WTC11 (cell line): ENCODE measurements around the gene GRIN2A. TPM values are rescaled to one million over a fixed set of nuclear protein-coding genes. Genes with fewer than 3 reads are reported as not detected.

Experiments
- ATAC-seq: fragments of 200-7000 bp; cut with Tn5 transposase; 2 replicates; pipeline ENCODE4 v1.10.0; 2021; ENCODE audit warnings: mild to moderate bottlenecking, moderate library complexity
- CTCF ChIA-PET: fragments of 300-600 bp; sonication (Branson Sonifier 250); formaldehyde crosslinking; loops from one replicate; lab custom pipeline; 2021; ENCODE audit warnings: antibody characterized with exemption; lab: Charles Lee
- POLR2A ChIA-PET: fragments of 350-600 bp; sonication (Branson Sonifier 250); formaldehyde crosslinking; loops from one replicate; lab custom pipeline; 2021; ENCODE audit warnings: antibody characterized with exemption; lab: Charles Lee
- DNase-seq: peaks from one replicate; pipeline ENCODE4 v3.0.0; 2021; ENCODE audit warnings: low spot score
- H3K27ac Mint-ChIP-seq: 2 replicates; pipeline ENCODE4 v1.8.0; 2021; ENCODE audit warnings: mixed read lengths
- H3K27me3 Mint-ChIP-seq: 2 replicates; pipeline ENCODE4 v1.8.0; 2021; ENCODE audit warnings: low read depth, mild to moderate bottlenecking, moderate library complexity, mixed read lengths
- H3K36me3 Mint-ChIP-seq: 2 replicates; pipeline ENCODE4 v1.8.0; 2021; ENCODE audit warnings: mixed read lengths
- H3K4me1 Mint-ChIP-seq: 2 replicates; pipeline ENCODE4 v1.8.0; 2022; ENCODE audit warnings: mixed read lengths
- H3K4me3 Mint-ChIP-seq: 2 replicates; pipeline ENCODE4 v1.8.0; 2021; ENCODE audit warnings: mild to moderate bottlenecking, moderate library complexity, mixed read lengths
- H3K9me3 Mint-ChIP-seq: 2 replicates; pipeline ENCODE4 v1.8.0; 2021; ENCODE audit warnings: mixed read lengths
- CREB1 ChIP-seq: sonication (generic); formaldehyde crosslinking; IDR thresholded peaks from 2 replicates; pipeline ENCODE4 v1.8.0; 2023; ENCODE audit warnings: mild to moderate bottlenecking, missing genetic modification reagents
- CREM ChIP-seq: sonication (generic); formaldehyde crosslinking; IDR thresholded peaks from 2 replicates; pipeline ENCODE4 v1.8.1; 2022; ENCODE audit warnings: mild to moderate bottlenecking, missing genetic modification reagents, moderate library complexity
- ETV6 ChIP-seq: sonication (generic); formaldehyde crosslinking; IDR thresholded peaks from 2 replicates; pipeline ENCODE4 v1.8.1; 2022; ENCODE audit warnings: mild to moderate bottlenecking, missing genetic modification reagents
- FOXP1 ChIP-seq: sonication (generic); formaldehyde crosslinking; IDR thresholded peaks from 2 replicates; pipeline ENCODE4 v1.8.0; 2022; ENCODE audit warnings: missing genetic modification reagents, mild to moderate bottlenecking, moderate library complexity, borderline replicate concordance
- GRHL2 ChIP-seq: fragments of 250-450 bp; sonication (Bioruptor Pico); IDR thresholded peaks from 2 replicates; pipeline ENCODE4 v1.8.0; 2022; ENCODE audit warnings: mild to moderate bottlenecking, moderate library complexity; ENCODE audit not compliant: insufficient replicate concordance, severe bottlenecking
- HMGA2 ChIP-seq: fragments of 250-450 bp; sonication (Bioruptor Pico); IDR thresholded peaks from 2 replicates; pipeline ENCODE4 v1.4.0; 2021; ENCODE audit warnings: mild to moderate bottlenecking, moderate library complexity
- KAT7 ChIP-seq: sonication (generic); formaldehyde crosslinking; IDR thresholded peaks from 2 replicates; pipeline ENCODE4 v1.8.1; 2023; ENCODE audit warnings: missing genetic modification reagents, mild to moderate bottlenecking, borderline replicate concordance
- MXD4 ChIP-seq: fragments of 250-450 bp; sonication (Bioruptor Pico); IDR thresholded peaks from 2 replicates; pipeline ENCODE4 v1.8.0; 2021; ENCODE audit warnings: mild to moderate bottlenecking, moderate library complexity, borderline replicate concordance
- MYBL2 ChIP-seq: sonication (generic); formaldehyde crosslinking; IDR thresholded peaks from 2 replicates; pipeline ENCODE4 v1.8.1; 2023; ENCODE audit warnings: mild to moderate bottlenecking, moderate library complexity, missing genetic modification reagents
- PRDM15 ChIP-seq: sonication (generic); formaldehyde crosslinking; IDR thresholded peaks from 2 replicates; pipeline ENCODE4 v1.8.0; 2022; ENCODE audit warnings: missing genetic modification reagents
- SP1 ChIP-seq: sonication (generic); formaldehyde crosslinking; conservative IDR thresholded peaks from 2 replicates; pipeline ENCODE4 v1.8.1; 2022; ENCODE audit warnings: missing genetic modification reagents
- USF1 ChIP-seq: sonication (generic); formaldehyde crosslinking; IDR thresholded peaks from 2 replicates; pipeline ENCODE4 v1.8.0; 2022; ENCODE audit warnings: mild to moderate bottlenecking, missing genetic modification reagents
- ZBTB21 ChIP-seq: sonication (generic); formaldehyde crosslinking; IDR thresholded peaks from 2 replicates; pipeline ENCODE4 v1.8.1; 2023; ENCODE audit warnings: mild to moderate bottlenecking, missing genetic modification reagents, borderline replicate concordance
- ZNF121 ChIP-seq: sonication (generic); formaldehyde crosslinking; IDR thresholded peaks from 2 replicates; pipeline ENCODE4 v1.8.0; 2023; ENCODE audit warnings: missing genetic modification reagents
- total RNA-seq: library from RNA; stranded (reverse); gene quantifications from 3 replicates; pipeline ENCODE4 v1.2.3, GENCODE V29; 2021
- TF ChIP-seq, protein P1 (sequence below): sonication (generic); formaldehyde crosslinking; IDR thresholded peaks from 2 replicates; pipeline ENCODE4 v1.8.1; 2022; ENCODE audit warnings: low read depth, mild to moderate bottlenecking, moderate library complexity, missing genetic modification reagents, borderline replicate concordance
- TF ChIP-seq, protein P2 (sequence below): sonication (generic); formaldehyde crosslinking; conservative IDR thresholded peaks from 2 replicates; pipeline ENCODE4 v1.8.1; 2023; ENCODE audit warnings: mild to moderate bottlenecking, low read depth, missing genetic modification reagents, moderate library complexity
- TF ChIP-seq, protein P3 (sequence below): fragments of 250-450 bp; sonication (Bioruptor Pico); IDR thresholded peaks from 2 replicates; pipeline ENCODE4 v1.9.0; 2021; ENCODE audit warnings: moderate library complexity, mild to moderate bottlenecking, inconsistent platforms, borderline replicate concordance
- TF ChIP-seq, protein P4 (sequence below): fragments of 200-600 bp; IDR thresholded peaks from 2 replicates; pipeline ENCODE4 v1.8.0; 2022; ENCODE audit warnings: antibody characterized with exemption
- TF ChIP-seq, protein P5 (sequence below): sonication (generic); formaldehyde crosslinking; IDR thresholded peaks from 2 replicates; pipeline ENCODE4 v1.8.1; 2022; ENCODE audit warnings: missing genetic modification reagents, borderline replicate concordance

The GRIN2A gene
- total RNA-seq, 1 experiment from 2014 or later, result 3.5 TPM

GRCh38 chr16:9817586-9817985, 364.6 kb downstream of the GRIN2A start:
- H3K27ac Mint-ChIP-seq, result peak overlapping the region; percentile 48
- no peak for DNase-seq
- H3K4me1 Mint-ChIP-seq, result peaks cover 95% of the 10 kb centered on the region
- ATAC-seq, result no peak
- CTCF ChIA-PET, result interaction anchor here (1.4 kb wide), 1 partner anchor 122 kb away, joined by 3 read pairs; no protein-coding TSS in a partner anchor
- TF ChIP-seq MXD4 (CRISPR knock-in tag), result no peak
- no peak for TF ChIP-seq CREB1 (CRISPR knock-in tag)
- TF ChIP-seq, protein P1, sequence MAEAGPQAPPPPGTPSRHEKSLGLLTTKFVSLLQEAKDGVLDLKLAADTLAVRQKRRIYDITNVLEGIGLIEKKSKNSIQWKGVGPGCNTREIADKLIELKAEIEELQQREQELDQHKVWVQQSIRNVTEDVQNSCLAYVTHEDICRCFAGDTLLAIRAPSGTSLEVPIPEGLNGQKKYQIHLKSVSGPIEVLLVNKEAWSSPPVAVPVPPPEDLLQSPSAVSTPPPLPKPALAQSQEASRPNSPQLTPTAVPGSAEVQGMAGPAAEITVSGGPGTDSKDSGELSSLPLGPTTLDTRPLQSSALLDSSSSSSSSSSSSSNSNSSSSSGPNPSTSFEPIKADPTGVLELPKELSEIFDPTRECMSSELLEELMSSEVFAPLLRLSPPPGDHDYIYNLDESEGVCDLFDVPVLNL (CRISPR knock-in tag), result no peak
- TF ChIP-seq ZNF121 (CRISPR knock-in tag), result no peak
- no peak for TF ChIP-seq HMGA2
- TF ChIP-seq, protein P2, sequence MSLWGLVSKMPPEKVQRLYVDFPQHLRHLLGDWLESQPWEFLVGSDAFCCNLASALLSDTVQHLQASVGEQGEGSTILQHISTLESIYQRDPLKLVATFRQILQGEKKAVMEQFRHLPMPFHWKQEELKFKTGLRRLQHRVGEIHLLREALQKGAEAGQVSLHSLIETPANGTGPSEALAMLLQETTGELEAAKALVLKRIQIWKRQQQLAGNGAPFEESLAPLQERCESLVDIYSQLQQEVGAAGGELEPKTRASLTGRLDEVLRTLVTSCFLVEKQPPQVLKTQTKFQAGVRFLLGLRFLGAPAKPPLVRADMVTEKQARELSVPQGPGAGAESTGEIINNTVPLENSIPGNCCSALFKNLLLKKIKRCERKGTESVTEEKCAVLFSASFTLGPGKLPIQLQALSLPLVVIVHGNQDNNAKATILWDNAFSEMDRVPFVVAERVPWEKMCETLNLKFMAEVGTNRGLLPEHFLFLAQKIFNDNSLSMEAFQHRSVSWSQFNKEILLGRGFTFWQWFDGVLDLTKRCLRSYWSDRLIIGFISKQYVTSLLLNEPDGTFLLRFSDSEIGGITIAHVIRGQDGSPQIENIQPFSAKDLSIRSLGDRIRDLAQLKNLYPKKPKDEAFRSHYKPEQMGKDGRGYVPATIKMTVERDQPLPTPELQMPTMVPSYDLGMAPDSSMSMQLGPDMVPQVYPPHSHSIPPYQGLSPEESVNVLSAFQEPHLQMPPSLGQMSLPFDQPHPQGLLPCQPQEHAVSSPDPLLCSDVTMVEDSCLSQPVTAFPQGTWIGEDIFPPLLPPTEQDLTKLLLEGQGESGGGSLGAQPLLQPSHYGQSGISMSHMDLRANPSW (CRISPR knock-in tag), result no peak
- no peak for TF ChIP-seq USF1 (CRISPR knock-in tag)
- TF ChIP-seq ZBTB21 (CRISPR knock-in tag), result no peak
- TF ChIP-seq, protein P3, sequence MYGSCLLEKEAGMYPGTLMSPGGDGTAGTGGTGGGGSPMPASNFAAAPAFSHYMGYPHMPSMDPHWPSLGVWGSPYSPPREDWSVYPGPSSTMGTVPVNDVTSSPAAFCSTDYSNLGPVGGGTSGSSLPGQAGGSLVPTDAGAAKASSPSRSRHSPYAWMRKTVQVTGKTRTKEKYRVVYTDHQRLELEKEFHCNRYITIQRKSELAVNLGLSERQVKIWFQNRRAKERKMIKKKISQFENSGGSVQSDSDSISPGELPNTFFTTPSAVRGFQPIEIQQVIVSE (CRISPR knock-in tag), result no peak
- no peak for TF ChIP-seq GRHL2 (CRISPR knock-in tag)
- no peak for TF ChIP-seq SP1 (CRISPR knock-in tag)
- TF ChIP-seq, protein P4, sequence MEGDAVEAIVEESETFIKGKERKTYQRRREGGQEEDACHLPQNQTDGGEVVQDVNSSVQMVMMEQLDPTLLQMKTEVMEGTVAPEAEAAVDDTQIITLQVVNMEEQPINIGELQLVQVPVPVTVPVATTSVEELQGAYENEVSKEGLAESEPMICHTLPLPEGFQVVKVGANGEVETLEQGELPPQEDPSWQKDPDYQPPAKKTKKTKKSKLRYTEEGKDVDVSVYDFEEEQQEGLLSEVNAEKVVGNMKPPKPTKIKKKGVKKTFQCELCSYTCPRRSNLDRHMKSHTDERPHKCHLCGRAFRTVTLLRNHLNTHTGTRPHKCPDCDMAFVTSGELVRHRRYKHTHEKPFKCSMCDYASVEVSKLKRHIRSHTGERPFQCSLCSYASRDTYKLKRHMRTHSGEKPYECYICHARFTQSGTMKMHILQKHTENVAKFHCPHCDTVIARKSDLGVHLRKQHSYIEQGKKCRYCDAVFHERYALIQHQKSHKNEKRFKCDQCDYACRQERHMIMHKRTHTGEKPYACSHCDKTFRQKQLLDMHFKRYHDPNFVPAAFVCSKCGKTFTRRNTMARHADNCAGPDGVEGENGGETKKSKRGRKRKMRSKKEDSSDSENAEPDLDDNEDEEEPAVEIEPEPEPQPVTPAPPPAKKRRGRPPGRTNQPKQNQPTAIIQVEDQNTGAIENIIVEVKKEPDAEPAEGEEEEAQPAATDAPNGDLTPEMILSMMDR, result no peak
- no peak for TF ChIP-seq FOXP1 (CRISPR knock-in tag)
- TF ChIP-seq, protein P5, sequence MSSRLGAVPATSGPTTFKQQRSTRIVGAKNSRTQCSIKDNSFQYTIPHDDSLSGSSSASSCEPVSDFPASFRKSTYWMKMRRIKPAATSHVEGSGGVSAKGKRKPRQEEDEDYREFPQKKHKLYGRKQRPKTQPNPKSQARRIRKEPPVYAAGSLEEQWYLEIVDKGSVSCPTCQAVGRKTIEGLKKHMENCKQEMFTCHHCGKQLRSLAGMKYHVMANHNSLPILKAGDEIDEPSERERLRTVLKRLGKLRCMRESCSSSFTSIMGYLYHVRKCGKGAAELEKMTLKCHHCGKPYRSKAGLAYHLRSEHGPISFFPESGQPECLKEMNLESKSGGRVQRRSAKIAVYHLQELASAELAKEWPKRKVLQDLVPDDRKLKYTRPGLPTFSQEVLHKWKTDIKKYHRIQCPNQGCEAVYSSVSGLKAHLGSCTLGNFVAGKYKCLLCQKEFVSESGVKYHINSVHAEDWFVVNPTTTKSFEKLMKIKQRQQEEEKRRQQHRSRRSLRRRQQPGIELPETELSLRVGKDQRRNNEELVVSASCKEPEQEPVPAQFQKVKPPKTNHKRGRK (CRISPR knock-in tag), result no peak
- TF ChIP-seq ETV6 (CRISPR knock-in tag), result no peak
- POLR2A ChIA-PET, result no interaction called here
- H3K36me3 Mint-ChIP-seq, result no peaks in the 10 kb centered on the region; the same call in 1 of the 2 replicates
- no peaks in the 10 kb centered on the region for H3K27me3 Mint-ChIP-seq
- no peak overlapping the region for H3K4me3 Mint-ChIP-seq
- H3K9me3 Mint-ChIP-seq, result no peaks in the 10 kb centered on the region

- peak overlapping the region; percentile 87 for H3K27ac Mint-ChIP-seq
- H3K4me3 Mint-ChIP-seq, result peak overlapping the region; percentile 44
- no peaks in the 10 kb centered on the region for H3K27me3 Mint-ChIP-seq
- DNase-seq (no peak), ATAC-seq (peak; percentile 71)
- CTCF ChIA-PET, result interaction anchor here (0.7 to 1.4 kb wide), 4 partner anchors 121 to 657 kb away, joined by 3 to 5 read pairs (median 4); no protein-coding TSS in a partner anchor
- H3K9me3 Mint-ChIP-seq, result no peaks in the 10 kb centered on the region
- POLR2A ChIA-PET, result interaction anchor here (0.6 kb wide), 1 partner anchor 568 kb away, joined by 6 read pairs; no protein-coding TSS in a partner anchor
- peaks cover 88% of the 10 kb centered on the region for H3K4me1 Mint-ChIP-seq
- no peaks in the 10 kb centered on the region; the same call in 1 of the 2 replicates for H3K36me3 Mint-ChIP-seq
- TF ChIP-seq USF1 (CRISPR knock-in tag), result no peak
- no peak for TF ChIP-seq MYBL2
- TF ChIP-seq, protein P5 (CRISPR knock-in tag), result no peak
- no peak for TF ChIP-seq KAT7 (CRISPR knock-in tag)
- no peak for TF ChIP-seq CREM (CRISPR knock-in tag)
- no peak for TF ChIP-seq PRDM15
These were observed 365.6 kb downstream of the GRIN2A start for GRCh38 chr16:9816644-9817043.
